ENCODE results near the gene ANKFY1.

GRCh38 chr17:4256952-4257351 is 6.8 kb downstream of the ANKFY1 start:
- TF ChIP-seq POLR2A (IDR thresholded peaks at IDR 0.05): no peak
- no peak for TF ChIP-seq CTCF (IDR thresholded peaks at IDR 0.05)
